Measurements from ENCODE around the gene NDE1.

The NDE1 gene

DNA sequence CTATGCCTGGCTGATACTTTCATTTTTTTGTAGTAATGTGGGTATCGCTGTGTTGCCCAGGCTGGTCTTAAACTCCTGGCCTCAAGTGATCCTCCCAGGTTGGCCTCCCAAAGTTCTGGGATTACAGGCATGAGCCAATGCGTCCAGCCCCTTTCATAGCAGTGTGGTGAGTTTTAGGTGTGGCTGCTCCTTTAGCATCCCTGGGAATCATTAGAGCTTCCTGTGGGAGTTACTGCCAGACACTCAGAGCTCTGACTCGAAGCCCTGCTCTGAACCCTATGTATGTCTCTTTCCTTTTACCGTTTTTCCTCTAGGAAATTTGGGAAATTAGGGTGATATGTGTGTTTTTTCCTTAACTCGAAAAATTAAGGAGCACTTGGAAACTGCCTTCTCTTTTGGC is 44.5 kb downstream of the NDE1 start:
- H3K4me1 ChIP-seq (ENCODE audit: control insufficient read depth in 2 of 2, insufficient read depth in 1 of 2, low read depth in 1 of 2, low read length in 2 of 2): no peaks in the 10 kb centered on the region
- no peak overlapping the region for H3K9ac ChIP-seq (ENCODE audit: low read depth, low read length, poor library complexity)
- no peaks in the 10 kb centered on the region for H3K79me1 ChIP-seq (ENCODE audit: low read depth, low read length)
- H3K9me3 ChIP-seq (replicated peaks in 1 of 2; ENCODE audit: control insufficient read depth in 2 of 2, insufficient read depth in 1 of 2, low read depth in 1 of 2, low read length in 2 of 2): no peaks in the 10 kb centered on the region
- no peak overlapping the region for H2BK12ac ChIP-seq (ENCODE audit: low read length)
- H3K4ac ChIP-seq (ENCODE audit: low read length): no peak overlapping the region
- H3K4me2 ChIP-seq (ENCODE audit: insufficient read depth, low read length, poor library complexity, severe bottlenecking): no peak overlapping the region
- H3K23ac ChIP-seq (ENCODE audit: low read depth, low read length, poor library complexity): no peak overlapping the region
- no peak overlapping the region for H3K27ac ChIP-seq (replicated peaks; ENCODE audit: low read length)
- H2BK5ac ChIP-seq (ENCODE audit: low read length): no peak overlapping the region
- no peaks in the 10 kb centered on the region for H3K27me3 ChIP-seq (ENCODE audit: control insufficient read depth in 3 of 3, insufficient read depth in 3 of 3, low read depth in 1 of 3, low read length in 3 of 3)
- peaks cover 43 to 90% of the 10 kb centered on the region in 2 donors for H3K36me3 ChIP-seq (replicated peaks in 1 of 2; ENCODE audit: control insufficient read depth in 2 of 2, insufficient read depth in 2 of 2, low read length in 2 of 2)
- H2AFZ ChIP-seq (ENCODE audit: low read length): no peak overlapping the region
- H2BK15ac ChIP-seq (ENCODE audit: low read length): no peak overlapping the region
- no peak overlapping the region for H4K91ac ChIP-seq (ENCODE audit: low read depth, low read length, poor library complexity)
- no peak overlapping the region for H3K4me3 ChIP-seq (ENCODE audit: low read length in 2 of 2)
- no CpG with 5 or more reads among the region's 5 CpGs for WGBS, 2 donors (ENCODE audit: extremely low coverage in 2 of 2, insufficient read length in 2 of 2, insufficient replicate concordance in 1 of 2)
- H2BK120ac ChIP-seq (ENCODE audit: low read depth, low read length): no peak overlapping the region
- H4K8ac ChIP-seq (ENCODE audit: low read depth, low read length): no peak overlapping the region
- no peak for DNase-seq (ENCODE audit: low spot score)
- H3K14ac ChIP-seq (ENCODE audit: low read length): no peak overlapping the region
- no peak overlapping the region for H3K18ac ChIP-seq (ENCODE audit: low read length)
- H2AK5ac ChIP-seq (ENCODE audit: low read depth, low read length): no peak overlapping the region

DNA sequence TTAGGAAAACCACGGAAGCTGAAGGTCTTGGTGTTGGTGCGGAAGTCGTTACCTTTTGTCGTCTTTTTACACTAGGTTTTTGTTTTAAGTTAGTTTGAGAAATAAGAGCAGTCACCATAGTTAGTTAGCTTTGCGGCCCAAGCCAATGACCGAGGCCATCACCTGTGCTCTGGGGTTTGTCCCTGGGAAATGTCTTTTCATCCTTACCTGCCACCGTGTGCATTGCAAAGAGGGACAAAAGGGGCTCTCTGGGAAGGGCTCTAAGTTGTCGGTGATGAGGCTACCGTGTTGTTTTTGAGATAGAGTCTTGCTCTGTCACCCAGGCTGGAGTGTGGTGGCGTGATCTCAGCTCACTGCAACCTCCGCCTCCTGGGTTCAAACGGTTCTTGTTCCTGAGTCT is 49.8 kb downstream of the NDE1 start:
- Histone ChIP-seq H3K27me3 (ENCODE audit: control insufficient read depth in 3 of 3, insufficient read depth in 3 of 3, low read depth in 1 of 3, low read length in 3 of 3) (no peaks in the 10 kb centered on the region), H3K4me2 (ENCODE audit: insufficient read depth, low read length, poor library complexity, severe bottlenecking) (no peak overlapping the region), H3K9ac (ENCODE audit: low read depth, low read length, poor library complexity) (no peak overlapping the region), H3K4me3 (ENCODE audit: low read length in 2 of 2) (no peak overlapping the region), H2BK5ac (ENCODE audit: low read length) (no peak overlapping the region), H3K4me1 (ENCODE audit: control insufficient read depth in 2 of 2, insufficient read depth in 1 of 2, low read depth in 1 of 2, low read length in 2 of 2) (no peaks in the 10 kb centered on the region), H3K36me3 (replicated peaks in 1 of 2; ENCODE audit: control insufficient read depth in 2 of 2, insufficient read depth in 2 of 2, low read length in 2 of 2) (peaks cover 32 to 66% of the 10 kb centered on the region in 2 donors), H2AFZ (ENCODE audit: low read length) (no peak overlapping the region), H3K14ac (ENCODE audit: low read length) (no peak overlapping the region), H2BK15ac (ENCODE audit: low read length) (no peak overlapping the region), H3K27ac (replicated peaks; ENCODE audit: low read length) (no peak overlapping the region), H4K91ac (ENCODE audit: low read depth, low read length, poor library complexity) (no peak overlapping the region), H2BK120ac (ENCODE audit: low read depth, low read length) (no peak overlapping the region), H2BK12ac (ENCODE audit: low read length) (no peak overlapping the region), H3K18ac (ENCODE audit: low read length) (no peak overlapping the region), H3K4ac (ENCODE audit: low read length) (no peak overlapping the region), H2AK5ac (ENCODE audit: low read depth, low read length) (no peak overlapping the region), H3K79me1 (ENCODE audit: low read depth, low read length) (no peaks in the 10 kb centered on the region), H3K9me3 (replicated peaks in 1 of 2; ENCODE audit: control insufficient read depth in 2 of 2, insufficient read depth in 1 of 2, low read depth in 1 of 2, low read length in 2 of 2) (no peaks in the 10 kb centered on the region), H4K8ac (ENCODE audit: low read depth, low read length) (no peak overlapping the region), H3K23ac (ENCODE audit: low read depth, low read length, poor library complexity) (no peak overlapping the region)
- no peak for DNase-seq (ENCODE audit: low spot score)
- no CpG with 5 or more reads among the region's 12 CpGs for WGBS, 2 donors (ENCODE audit: extremely low coverage in 2 of 2, insufficient read length in 2 of 2, insufficient replicate concordance in 1 of 2)

DNA sequence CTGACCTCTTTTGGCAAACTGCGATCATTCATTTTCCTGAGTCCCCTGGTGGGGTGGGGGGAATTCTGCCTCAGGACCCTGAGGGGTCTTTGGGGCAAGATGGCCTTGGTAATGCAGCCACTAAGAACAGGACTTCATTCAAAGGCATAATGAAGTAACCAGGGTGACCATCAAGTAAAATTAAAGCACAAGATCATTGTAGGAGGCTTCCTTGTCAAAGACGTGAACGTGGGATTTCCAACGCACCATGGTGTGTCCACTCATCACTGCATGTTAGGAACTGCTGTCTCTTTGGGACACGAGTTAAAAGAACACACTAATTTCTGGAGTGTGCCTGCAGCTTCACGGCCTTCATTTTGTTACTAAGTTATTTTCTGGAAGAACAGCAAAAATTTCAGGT is 51.3 kb downstream of the NDE1 start:
- no peak overlapping the region for H4K91ac ChIP-seq (ENCODE audit: low read depth, low read length, poor library complexity)
- H4K8ac ChIP-seq (ENCODE audit: low read depth, low read length): no peak overlapping the region
- H3K27me3 ChIP-seq (ENCODE audit: control insufficient read depth in 3 of 3, insufficient read depth in 3 of 3, low read depth in 1 of 3, low read length in 3 of 3): no peaks in the 10 kb centered on the region
- no peak overlapping the region for H3K9ac ChIP-seq (ENCODE audit: low read depth, low read length, poor library complexity)
- no peak overlapping the region for H2BK12ac ChIP-seq (ENCODE audit: low read length)
- no peak overlapping the region for H3K27ac ChIP-seq (replicated peaks; ENCODE audit: low read length)
- no peak overlapping the region for H2BK120ac ChIP-seq (ENCODE audit: low read depth, low read length)
- no peak for DNase-seq (ENCODE audit: low spot score)
- WGBS, 2 donors (ENCODE audit: extremely low coverage in 2 of 2, insufficient read length in 2 of 2, insufficient replicate concordance in 1 of 2): no CpG with 5 or more reads among the region's 6 CpGs
- no peak overlapping the region for H2BK5ac ChIP-seq (ENCODE audit: low read length)
- no peak overlapping the region for H3K14ac ChIP-seq (ENCODE audit: low read length)
- no peak overlapping the region for H3K4me3 ChIP-seq (ENCODE audit: low read length in 2 of 2)
- no peaks in the 10 kb centered on the region for H3K9me3 ChIP-seq (replicated peaks in 1 of 2; ENCODE audit: control insufficient read depth in 2 of 2, insufficient read depth in 1 of 2, low read depth in 1 of 2, low read length in 2 of 2)
- no peak overlapping the region for H3K4ac ChIP-seq (ENCODE audit: low read length)
- H3K23ac ChIP-seq (ENCODE audit: low read depth, low read length, poor library complexity): no peak overlapping the region
- no peaks in the 10 kb centered on the region for H3K79me1 ChIP-seq (ENCODE audit: low read depth, low read length)
- H2AFZ ChIP-seq (ENCODE audit: low read length): no peak overlapping the region
- H3K4me1 ChIP-seq (ENCODE audit: control insufficient read depth in 2 of 2, insufficient read depth in 1 of 2, low read depth in 1 of 2, low read length in 2 of 2): no peaks in the 10 kb centered on the region
- H3K36me3 ChIP-seq (replicated peaks in 1 of 2; ENCODE audit: control insufficient read depth in 2 of 2, insufficient read depth in 2 of 2, low read length in 2 of 2): peaks cover 31 to 55% of the 10 kb centered on the region in 2 donors
- H2AK5ac ChIP-seq (ENCODE audit: low read depth, low read length): no peak overlapping the region
- no peak overlapping the region for H3K4me2 ChIP-seq (ENCODE audit: insufficient read depth, low read length, poor library complexity, severe bottlenecking)
- H2BK15ac ChIP-seq (ENCODE audit: low read length): no peak overlapping the region
- no peak overlapping the region for H3K18ac ChIP-seq (ENCODE audit: low read length)

DNA sequence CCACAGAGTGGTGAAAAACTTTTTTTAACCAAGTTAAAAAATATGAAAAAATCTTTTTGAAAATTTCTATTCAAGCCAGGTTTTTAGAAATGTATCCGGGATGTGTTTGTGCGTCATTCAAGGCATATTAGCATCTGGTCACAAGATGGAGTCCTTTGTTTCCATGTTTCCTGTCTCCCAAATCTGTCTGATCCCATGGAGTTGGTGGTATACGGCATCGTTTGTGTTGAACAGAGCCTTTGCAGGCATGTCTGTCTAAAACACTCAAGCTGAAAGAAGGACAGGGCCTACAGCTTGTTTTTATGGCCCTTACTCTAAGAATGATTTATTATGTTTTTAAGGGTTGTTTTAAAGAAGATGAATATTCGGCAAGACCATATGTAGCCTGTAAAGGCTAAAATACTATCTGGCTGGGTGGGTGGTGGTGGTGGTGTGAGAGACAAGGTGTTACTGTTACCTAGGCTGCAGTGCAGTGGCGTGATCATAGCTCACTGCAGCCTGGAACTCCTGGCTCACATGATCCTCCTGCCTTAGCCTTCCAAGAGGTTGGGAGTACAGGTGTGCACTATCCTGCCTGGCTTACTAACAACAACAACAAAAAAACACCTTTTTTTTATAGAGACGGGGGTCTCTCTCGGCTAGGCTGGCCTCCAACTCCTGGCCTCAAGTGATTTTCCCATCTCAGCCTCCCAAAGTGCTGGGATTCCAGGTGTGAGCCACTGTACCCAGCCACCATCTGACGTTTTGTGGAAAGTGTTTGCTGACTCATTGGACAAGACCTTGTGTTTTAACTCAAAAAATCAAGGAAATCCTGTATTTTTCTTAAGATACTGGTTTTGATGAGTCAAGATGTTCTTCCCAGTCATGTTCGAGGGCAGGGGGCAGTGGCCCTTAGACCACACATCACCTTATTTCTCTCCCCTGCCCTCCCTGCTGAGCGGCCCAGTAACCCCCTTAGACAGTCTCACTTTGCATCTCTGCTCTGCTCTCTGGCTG is 52.2 kb downstream of the NDE1 start:
- Histone ChIP-seq H4K91ac (ENCODE audit: low read depth, low read length, poor library complexity) (no peak overlapping the region), H3K18ac (ENCODE audit: low read length) (no peak overlapping the region), H2BK15ac (ENCODE audit: low read length) (no peak overlapping the region), H3K27ac (replicated peaks; ENCODE audit: low read length) (no peak overlapping the region), H3K4me1 (ENCODE audit: control insufficient read depth in 2 of 2, insufficient read depth in 1 of 2, low read depth in 1 of 2, low read length in 2 of 2) (no peaks in the 10 kb centered on the region), H3K9me3 (replicated peaks in 1 of 2; ENCODE audit: control insufficient read depth in 2 of 2, insufficient read depth in 1 of 2, low read depth in 1 of 2, low read length in 2 of 2) (no peaks in the 10 kb centered on the region), H2AFZ (ENCODE audit: low read length) (no peak overlapping the region), H3K23ac (ENCODE audit: low read depth, low read length, poor library complexity) (no peak overlapping the region), H2BK5ac (ENCODE audit: low read length) (no peak overlapping the region), H3K27me3 (ENCODE audit: control insufficient read depth in 3 of 3, insufficient read depth in 3 of 3, low read depth in 1 of 3, low read length in 3 of 3) (no peaks in the 10 kb centered on the region), H3K4me2 (ENCODE audit: insufficient read depth, low read length, poor library complexity, severe bottlenecking) (no peak overlapping the region), H2BK120ac (ENCODE audit: low read depth, low read length) (no peak overlapping the region), H3K79me1 (ENCODE audit: low read depth, low read length) (no peaks in the 10 kb centered on the region), H2BK12ac (ENCODE audit: low read length) (no peak overlapping the region), H3K9ac (ENCODE audit: low read depth, low read length, poor library complexity) (no peak overlapping the region), H3K4me3 (ENCODE audit: low read length in 2 of 2) (no peak overlapping the region), H3K4ac (ENCODE audit: low read length) (no peak overlapping the region), H2AK5ac (ENCODE audit: low read depth, low read length) (no peak overlapping the region), H3K36me3 (replicated peaks in 1 of 2; ENCODE audit: control insufficient read depth in 2 of 2, insufficient read depth in 2 of 2, low read length in 2 of 2) (peaks cover 22 to 46% of the 10 kb centered on the region in 2 donors), H3K14ac (ENCODE audit: low read length) (no peak overlapping the region), H4K8ac (ENCODE audit: low read depth, low read length) (no peak overlapping the region)
- DNase-seq (ENCODE audit: low spot score): no peak
- no CpG with 5 or more reads among the region's 11 CpGs for WGBS, 2 donors (ENCODE audit: extremely low coverage in 2 of 2, insufficient read length in 2 of 2, insufficient replicate concordance in 1 of 2)

All from neuronal stem cell (in vitro differentiated cells).